IMR-90 (cell line): ENCODE results near the gene KLHL17.

Source experiments
- BHLHE40 ChIP-seq: fragments of 150-350 bp; IDR thresholded peaks from 2 replicates; pipeline ENCODE4 v1.6.1; 2016; ENCODE audit warnings: mild to moderate bottlenecking, low read depth, low read length
- ELK1 ChIP-seq: fragments of 150-350 bp; IDR thresholded peaks from 2 replicates; pipeline ENCODE4 v1.6.1; 2016; ENCODE audit warnings: low read depth, mild to moderate bottlenecking, low read length, moderate library complexity, borderline replicate concordance
- MAFK ChIP-seq: IDR thresholded peaks from 2 replicates; pipeline ENCODE4 v1.6.1; 2012; ENCODE audit warnings: low read depth, low read length, improper control_type of control experiment
- NFE2L2 ChIP-seq: fragments of 150-350 bp; IDR thresholded peaks from 2 replicates; pipeline ENCODE4 v1.6.1; 2016; ENCODE audit warnings: low read depth, mild to moderate bottlenecking, low read length
- POLR2A ChIP-seq: IDR thresholded peaks from 2 replicates; pipeline ENCODE4 v1.6.1; 2012; ENCODE audit warnings: mild to moderate bottlenecking, low read depth, low read length
- RCOR1 ChIP-seq: IDR thresholded peaks from 2 replicates; pipeline ENCODE4 v1.6.1; 2012; ENCODE audit warnings: mild to moderate bottlenecking, low read length, improper control_type of control experiment; ENCODE audit not compliant: insufficient replicate concordance
- RFX5 ChIP-seq: IDR thresholded peaks from 2 replicates; pipeline ENCODE4 v1.8.0; 2012; ENCODE audit warnings: low read depth, mild to moderate bottlenecking, low read length, moderate library complexity
- SMC3 ChIP-seq: fragments of 150-350 bp; IDR thresholded peaks from 2 replicates; pipeline ENCODE4 v1.6.1; 2016; ENCODE audit warnings: low read depth, mild to moderate bottlenecking, antibody characterized with exemption, low read length, moderate library complexity
- USF2 ChIP-seq: fragments of 150-350 bp; IDR thresholded peaks from 2 replicates; pipeline ENCODE4 v1.6.1; 2017; ENCODE audit warnings: mild to moderate bottlenecking, antibody characterized with exemption, low read length, low read depth
- TF ChIP-seq, protein P1 (sequence below): conservative IDR thresholded peaks from 2 replicates; pipeline ENCODE4 v1.5.1; 2012; ENCODE audit warnings: mild to moderate bottlenecking, low read depth, low read length, improper control_type of control experiment

- TF ChIP-seq, protein P1, sequence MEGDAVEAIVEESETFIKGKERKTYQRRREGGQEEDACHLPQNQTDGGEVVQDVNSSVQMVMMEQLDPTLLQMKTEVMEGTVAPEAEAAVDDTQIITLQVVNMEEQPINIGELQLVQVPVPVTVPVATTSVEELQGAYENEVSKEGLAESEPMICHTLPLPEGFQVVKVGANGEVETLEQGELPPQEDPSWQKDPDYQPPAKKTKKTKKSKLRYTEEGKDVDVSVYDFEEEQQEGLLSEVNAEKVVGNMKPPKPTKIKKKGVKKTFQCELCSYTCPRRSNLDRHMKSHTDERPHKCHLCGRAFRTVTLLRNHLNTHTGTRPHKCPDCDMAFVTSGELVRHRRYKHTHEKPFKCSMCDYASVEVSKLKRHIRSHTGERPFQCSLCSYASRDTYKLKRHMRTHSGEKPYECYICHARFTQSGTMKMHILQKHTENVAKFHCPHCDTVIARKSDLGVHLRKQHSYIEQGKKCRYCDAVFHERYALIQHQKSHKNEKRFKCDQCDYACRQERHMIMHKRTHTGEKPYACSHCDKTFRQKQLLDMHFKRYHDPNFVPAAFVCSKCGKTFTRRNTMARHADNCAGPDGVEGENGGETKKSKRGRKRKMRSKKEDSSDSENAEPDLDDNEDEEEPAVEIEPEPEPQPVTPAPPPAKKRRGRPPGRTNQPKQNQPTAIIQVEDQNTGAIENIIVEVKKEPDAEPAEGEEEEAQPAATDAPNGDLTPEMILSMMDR = no peak
- no peak for TF ChIP-seq POLR2A
- TF ChIP-seq MAFK = no peak
- TF ChIP-seq RCOR1 = no peak
- no peak for TF ChIP-seq ELK1
- TF ChIP-seq NFE2L2 = no peak
- TF ChIP-seq SMC3 = no peak
- no peak for TF ChIP-seq BHLHE40
- TF ChIP-seq USF2 = no peak
- TF ChIP-seq RFX5 = no peak
Observed at GRCh38 chr1:911875-912739, 48.3 kb upstream of the KLHL17 start.
